ENCODE results near the gene SLC19A3. TPM values are rescaled to one million over a fixed set of nuclear protein-coding genes. Genes with fewer than 3 reads are reported as not detected.

Gene SLC19A3
- total RNA-seq, 1 donor from 2014 or later: 0.25 TPM

DNA sequence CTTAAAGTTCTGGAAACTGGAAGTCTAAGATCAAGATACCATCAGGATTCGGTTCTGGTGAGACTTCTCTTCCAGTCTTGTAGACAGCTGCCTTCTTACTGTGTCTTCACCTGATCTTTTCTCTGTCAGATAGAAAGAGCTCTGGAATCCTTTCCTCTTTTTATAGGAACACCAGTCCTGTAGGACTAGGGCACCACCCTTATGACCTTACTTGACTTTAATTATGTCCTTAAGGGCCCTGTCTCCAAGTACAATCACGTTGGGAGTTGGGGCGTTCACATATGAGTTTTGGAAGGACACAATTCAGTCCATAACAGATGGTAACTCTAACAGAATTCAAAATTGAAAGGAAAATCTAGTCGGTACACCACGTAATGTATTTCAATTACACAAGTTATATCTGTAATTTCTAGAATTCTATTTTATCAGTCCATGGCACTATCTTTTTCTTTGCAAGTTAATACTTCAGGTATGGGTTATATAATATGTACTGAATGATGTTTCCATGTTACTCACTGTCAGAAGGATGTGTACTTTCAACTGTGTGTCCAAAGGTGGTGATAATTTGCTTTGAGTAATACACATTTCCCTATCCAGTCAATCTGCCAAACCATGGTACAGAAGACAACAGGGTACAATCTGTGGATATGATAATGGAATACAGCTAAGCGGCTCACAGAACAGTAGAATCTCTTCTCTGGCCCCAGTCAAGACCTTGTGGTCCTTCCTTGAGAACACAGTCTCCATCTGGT, 52.5 kb downstream of the SLC19A3 start:
- TF ChIP-seq, protein P1, sequence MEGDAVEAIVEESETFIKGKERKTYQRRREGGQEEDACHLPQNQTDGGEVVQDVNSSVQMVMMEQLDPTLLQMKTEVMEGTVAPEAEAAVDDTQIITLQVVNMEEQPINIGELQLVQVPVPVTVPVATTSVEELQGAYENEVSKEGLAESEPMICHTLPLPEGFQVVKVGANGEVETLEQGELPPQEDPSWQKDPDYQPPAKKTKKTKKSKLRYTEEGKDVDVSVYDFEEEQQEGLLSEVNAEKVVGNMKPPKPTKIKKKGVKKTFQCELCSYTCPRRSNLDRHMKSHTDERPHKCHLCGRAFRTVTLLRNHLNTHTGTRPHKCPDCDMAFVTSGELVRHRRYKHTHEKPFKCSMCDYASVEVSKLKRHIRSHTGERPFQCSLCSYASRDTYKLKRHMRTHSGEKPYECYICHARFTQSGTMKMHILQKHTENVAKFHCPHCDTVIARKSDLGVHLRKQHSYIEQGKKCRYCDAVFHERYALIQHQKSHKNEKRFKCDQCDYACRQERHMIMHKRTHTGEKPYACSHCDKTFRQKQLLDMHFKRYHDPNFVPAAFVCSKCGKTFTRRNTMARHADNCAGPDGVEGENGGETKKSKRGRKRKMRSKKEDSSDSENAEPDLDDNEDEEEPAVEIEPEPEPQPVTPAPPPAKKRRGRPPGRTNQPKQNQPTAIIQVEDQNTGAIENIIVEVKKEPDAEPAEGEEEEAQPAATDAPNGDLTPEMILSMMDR (IDR thresholded peaks at IDR 0.05; ENCODE audit: insufficient read depth, low read length, poor library complexity, severe bottlenecking): no peak
- no peaks in the 10 kb centered on the region for H3K27me3 ChIP-seq (ENCODE audit: control insufficient read depth, insufficient read depth, low read length)
- DNase-seq (ENCODE audit: low read depth): no peak
- no peak overlapping the region for H3K4me3 ChIP-seq (ENCODE audit: low read depth, low read length)
- no peaks in the 10 kb centered on the region for H3K36me3 ChIP-seq (ENCODE audit: control insufficient read depth, insufficient read depth, low read length)

GRCh38 chr2:227661827-227662226, 56.0 kb downstream of the SLC19A3 start:
- TF ChIP-seq, protein P1 (IDR thresholded peaks at IDR 0.05; ENCODE audit: insufficient read depth, low read length, poor library complexity, severe bottlenecking): no peak
- DNase-seq (ENCODE audit: low read depth): no peak
- Histone ChIP-seq H3K36me3 (ENCODE audit: control insufficient read depth, insufficient read depth, low read length) (no peaks in the 10 kb centered on the region), H3K4me3 (ENCODE audit: low read depth, low read length) (no peak overlapping the region), H3K27me3 (ENCODE audit: control insufficient read depth, insufficient read depth, low read length) (no peaks in the 10 kb centered on the region)

- DNase-seq (ENCODE audit: low read depth): no peak
- no peak overlapping the region for H3K4me3 ChIP-seq (ENCODE audit: low read depth, low read length)
- no peaks in the 10 kb centered on the region for H3K36me3 ChIP-seq (ENCODE audit: control insufficient read depth, insufficient read depth, low read length)
- H3K27me3 ChIP-seq (ENCODE audit: control insufficient read depth, insufficient read depth, low read length): no peaks in the 10 kb centered on the region
- TF ChIP-seq, protein P1 (IDR thresholded peaks at IDR 0.05; ENCODE audit: insufficient read depth, low read length, poor library complexity, severe bottlenecking): no peak
These were observed 56.7 kb downstream of the SLC19A3 start for GRCh38 chr2:227661025-227661649.

DNA sequence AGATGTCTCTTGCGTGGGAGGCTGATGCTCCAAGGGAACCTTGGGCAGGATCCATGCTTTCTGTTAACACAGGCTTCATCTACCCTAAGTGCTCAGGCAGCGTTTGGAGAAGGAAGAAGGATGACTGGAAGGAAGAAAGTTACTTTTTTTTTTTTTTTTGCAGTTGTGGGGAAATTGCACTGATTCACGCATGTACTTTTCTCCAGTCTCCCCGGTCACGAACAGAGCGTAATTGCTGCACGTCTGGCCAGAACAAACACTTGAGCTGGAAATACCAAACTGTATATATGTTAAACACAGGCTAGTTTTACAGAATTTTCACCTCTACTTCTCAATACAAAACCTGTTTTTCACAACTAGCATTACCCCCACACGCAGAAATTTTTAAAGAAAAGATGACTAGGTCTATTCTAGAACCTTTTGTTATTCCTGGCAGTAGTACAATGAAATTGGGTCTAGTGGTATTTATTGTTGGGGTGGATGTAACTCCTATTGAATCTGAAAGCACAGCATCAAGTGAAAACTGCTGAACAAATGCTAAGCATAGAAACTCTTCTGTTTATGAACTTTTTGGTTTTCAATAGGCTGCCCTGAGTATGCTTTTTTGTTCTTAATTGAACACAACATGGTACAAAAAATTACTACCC, 60.5 kb downstream of the SLC19A3 start:
- Histone ChIP-seq H3K4me3 (ENCODE audit: low read depth, low read length) (no peak overlapping the region), H3K36me3 (ENCODE audit: control insufficient read depth, insufficient read depth, low read length) (no peaks in the 10 kb centered on the region), H3K27me3 (ENCODE audit: control insufficient read depth, insufficient read depth, low read length) (no peaks in the 10 kb centered on the region)
- TF ChIP-seq, protein P1 (IDR thresholded peaks at IDR 0.05; ENCODE audit: insufficient read depth, low read length, poor library complexity, severe bottlenecking): no peak
- DNase-seq (ENCODE audit: low read depth): no peak

DNA sequence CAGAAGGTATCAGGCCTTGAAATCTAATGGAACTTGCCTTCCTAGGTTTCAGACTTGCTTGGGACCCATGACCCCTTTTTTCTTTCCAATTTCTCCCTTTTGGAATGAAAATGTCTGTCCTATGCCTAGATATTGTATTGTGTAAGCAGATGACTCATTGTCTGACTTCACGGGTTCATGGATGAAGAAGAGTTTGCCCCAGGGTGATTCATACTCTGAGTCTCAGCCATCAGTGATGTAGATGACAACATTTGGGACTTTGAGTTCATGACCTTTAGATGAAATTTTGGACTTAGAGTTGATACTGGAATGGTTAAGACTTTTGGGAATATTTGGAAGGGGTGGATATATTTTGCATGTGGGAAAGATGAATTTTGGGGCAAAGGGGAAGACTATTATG, 62.4 kb downstream of the SLC19A3 start:
- TF ChIP-seq, protein P1 (IDR thresholded peaks at IDR 0.05; ENCODE audit: insufficient read depth, low read length, poor library complexity, severe bottlenecking): no peak
- Histone ChIP-seq H3K27me3 (ENCODE audit: control insufficient read depth, insufficient read depth, low read length) (no peaks in the 10 kb centered on the region), H3K36me3 (ENCODE audit: control insufficient read depth, insufficient read depth, low read length) (no peaks in the 10 kb centered on the region), H3K4me3 (ENCODE audit: low read depth, low read length) (no peak overlapping the region)
- DNase-seq (ENCODE audit: low read depth): peak; percentile 79
